ENCODE results near the gene IGFBP6. TPM values are rescaled to one million over a fixed set of nuclear protein-coding genes. Genes with fewer than 3 reads are reported as not detected.

Gene IGFBP6
- total and polyA plus RNA-seq, 9 of the 15 experiments (the other 6 are each of a cell fraction or from before 2014, with no cell fraction given): 0.15 to 1.4 (median 0.54) TPM

GRCh38 chr12:53079226-53080117 lies 18.0 kb upstream of the IGFBP6 start, which contains the start of gene SPRYD3 (continued):
- TF ChIP-seq ESRRA (IDR thresholded peaks at IDR 0.05; ENCODE audit: borderline replicate concordance, low read depth) (peak; percentile 39; the same call in 1 of the 2 replicates), ZBTB9 (CRISPR knock-in tag; IDR thresholded peaks at IDR 0.05) (peak; percentile 75; the same call in 1 of the 2 replicates), ZBTB49 (CRISPR knock-in tag; IDR thresholded peaks at IDR 0.05; ENCODE audit: borderline replicate concordance) (no peak), SNRNP70 (optimal IDR thresholded peaks at IDR 0.05; ENCODE audit: low read depth, low read length) (no peak), GTF2A2 (tag; IDR thresholded peaks at IDR 0.05) (0 out of 2 replicates have a peak, but pooled peaks have one; percentile 22), LEF1 (IDR thresholded peaks at IDR 0.05) (no peak), ZSCAN29 (IDR thresholded peaks at IDR 0.05) (no peak), UBTF (IDR thresholded peaks at IDR 0.05; ENCODE audit: borderline replicate concordance in 1 of 2, low read depth in 2 of 2, low read length in 2 of 2) (peak in 1 of 2 experiments; percentile 58; a peak in 1 of 4 replicates), TAF1 (IDR thresholded peaks at IDR 0.05; ENCODE audit: control insufficient read depth, extremely low read depth, insufficient read depth, low read length, severe bottlenecking) (peak; percentile 56), ZNF143 (CRISPR knock-in tag; IDR thresholded peaks at IDR 0.05) (no peak), USF2 (CRISPR knock-in tag; IDR thresholded peaks at IDR 0.05) (no peak), FOXP4 (CRISPR knock-in tag; IDR thresholded peaks at IDR 0.05; ENCODE audit: borderline replicate concordance) (no peak), PRMT5 (CRISPR knock-in tag; IDR thresholded peaks at IDR 0.05) (no peak), ZNF76 (CRISPR knock-in tag; IDR thresholded peaks at IDR 0.05; ENCODE audit: borderline replicate concordance) (0 out of 2 replicates have a peak, but pooled peaks have one; percentile 53), MTA3 (IDR thresholded peaks at IDR 0.05; ENCODE audit: borderline replicate concordance) (peak; percentile 92), ATF7 (IDR thresholded peaks at IDR 0.05) (peak; percentile 67; the same call in 1 of the 2 replicates), ESRRB (CRISPR knock-in tag; IDR thresholded peaks at IDR 0.05; ENCODE audit: borderline replicate concordance) (no peak)
